ENCODE results near the gene SERPINF2.
"Not testable (repeated sequence)": the region's sequence is repeated elsewhere in the genome, so short reads cannot be mapped to it uniquely, and the experiment has no call there.

SERPINF2 gene

GRCh38 chr17:1735418-1735817 is 7.3 kb upstream of the SERPINF2 start:
- DNase-seq (ENCODE audit: low read depth in 3 of 3) = no peak

- DNase-seq (ENCODE audit: low read depth in 3 of 3) = no peak
Measured at GRCh38 chr17:1735834-1736347, 6.8 kb upstream of the SERPINF2 start.

- DNase-seq (ENCODE audit: low read depth in 3 of 3) = no peak
Measured at GRCh38 chr17:1736348-1737281, 6.1 kb upstream of the SERPINF2 start.

GRCh38 chr17:1737531-1738291 is 5.0 kb upstream of the SERPINF2 start:
- no peak for DNase-seq (ENCODE audit: low read depth in 3 of 3)

GRCh38 chr17:1741899-1742298 is 772 bp upstream of the SERPINF2 start:
- DNase-seq (ENCODE audit: low read depth in 3 of 3) = not testable (repeated sequence)

- no peak for DNase-seq (ENCODE audit: low read depth in 3 of 3)
Measured at GRCh38 chr17:1743088-1743439, 393 bp downstream of the SERPINF2 start.

- no peak for DNase-seq (ENCODE audit: low read depth in 3 of 3)
Measured at GRCh38 chr17:1744551-1745512, 2.2 kb downstream of the SERPINF2 start.

- DNase-seq (ENCODE audit: low read depth in 3 of 3) = no peak
Measured at GRCh38 chr17:1745513-1746020, 2.9 kb downstream of the SERPINF2 start.

- no peak for DNase-seq (ENCODE audit: low read depth in 3 of 3)
Measured at GRCh38 chr17:1746975-1747543, 4.4 kb downstream of the SERPINF2 start.

GRCh38 chr17:1750628-1751027 is 8.0 kb downstream of the SERPINF2 start:
- no peak for DNase-seq (ENCODE audit: low read depth in 3 of 3)

GRCh38 chr17:1752425-1753262 is 10.0 kb downstream of the SERPINF2 start:
- DNase-seq (ENCODE audit: low read depth in 3 of 3) = no peak

GRCh38 chr17:1753767-1754429 is 11.2 kb downstream of the SERPINF2 start:
- no peak for DNase-seq (ENCODE audit: low read depth in 3 of 3)

GRCh38 chr17:1754430-1755112 is 11.9 kb downstream of the SERPINF2 start:
- no peak for DNase-seq (ENCODE audit: low read depth in 3 of 3)

- DNase-seq (ENCODE audit: low read depth in 3 of 3) = no peak
Measured at GRCh38 chr17:1755252-1755826, 12.7 kb downstream of the SERPINF2 start.

GRCh38 chr17:1755827-1756262 is 13.2 kb downstream of the SERPINF2 start:
- no peak for DNase-seq (ENCODE audit: low read depth in 3 of 3)

GRCh38 chr17:1758807-1759206 is 16.1 kb downstream of the SERPINF2 start:
- DNase-seq (ENCODE audit: low read depth in 3 of 3) = no peak

GRCh38 chr17:1759529-1759928 is 16.9 kb downstream of the SERPINF2 start:
- DNase-seq (ENCODE audit: low read depth in 3 of 3) = no peak

- no peak for DNase-seq (ENCODE audit: low read depth in 3 of 3)
Measured at GRCh38 chr17:1762233-1762900, 19.7 kb downstream of the SERPINF2 start.
